Hepatocyte (in vitro differentiated cells): ENCODE results near the gene CNTNAP2.
"Not testable (repeated sequence)": the region's sequence is repeated elsewhere in the genome, so short reads cannot be mapped to it uniquely, and the experiment has no call there.

Experiments used
- EZH2 ChIP-seq: fragments of 200-600 bp; sonication (generic); IDR thresholded peaks from 2 replicates; pipeline ENCODE4 v1.6.1; 2016; ENCODE audit warnings: antibody characterized with exemption, mild to moderate bottlenecking, borderline replicate concordance
- EZH2phosphoT487 ChIP-seq: fragments of 200-600 bp; sonication (generic); IDR thresholded peaks from one replicate; pipeline ENCODE4 v1.6.1; 2018; ENCODE audit warnings: antibody characterized with exemption, mild to moderate bottlenecking, low read depth, moderate library complexity; ENCODE audit not compliant: unreplicated experiment, severe bottlenecking
- TF ChIP-seq, protein P1 (sequence below): fragments of 200-600 bp; sonication (generic); IDR thresholded peaks from 2 replicates; pipeline ENCODE4 v1.5.1; 2016; ENCODE audit warnings: antibody characterized with exemption, mild to moderate bottlenecking; ENCODE audit not compliant: poor library complexity

DNA sequence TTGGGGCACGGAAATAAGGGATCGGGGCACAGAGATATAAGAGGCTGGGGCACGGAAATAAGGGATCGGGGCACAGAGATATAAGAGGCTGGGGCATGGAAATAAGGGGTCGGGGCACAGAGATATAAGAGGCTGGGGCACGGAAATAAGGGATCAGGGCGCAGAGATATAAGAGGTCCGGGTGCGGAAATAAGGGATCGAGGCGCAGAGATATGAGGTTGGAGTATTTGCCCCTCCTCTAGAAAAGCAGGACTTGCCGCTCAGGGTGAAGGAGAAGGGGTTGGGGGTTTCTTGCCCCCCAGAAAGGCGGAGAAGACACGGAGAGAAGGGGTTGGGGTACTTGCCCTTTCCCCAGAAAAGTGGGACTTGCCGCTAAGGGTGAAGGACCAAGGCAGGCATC, 131.4 kb downstream of the CNTNAP2 start:
- TF ChIP-seq, protein P1, sequence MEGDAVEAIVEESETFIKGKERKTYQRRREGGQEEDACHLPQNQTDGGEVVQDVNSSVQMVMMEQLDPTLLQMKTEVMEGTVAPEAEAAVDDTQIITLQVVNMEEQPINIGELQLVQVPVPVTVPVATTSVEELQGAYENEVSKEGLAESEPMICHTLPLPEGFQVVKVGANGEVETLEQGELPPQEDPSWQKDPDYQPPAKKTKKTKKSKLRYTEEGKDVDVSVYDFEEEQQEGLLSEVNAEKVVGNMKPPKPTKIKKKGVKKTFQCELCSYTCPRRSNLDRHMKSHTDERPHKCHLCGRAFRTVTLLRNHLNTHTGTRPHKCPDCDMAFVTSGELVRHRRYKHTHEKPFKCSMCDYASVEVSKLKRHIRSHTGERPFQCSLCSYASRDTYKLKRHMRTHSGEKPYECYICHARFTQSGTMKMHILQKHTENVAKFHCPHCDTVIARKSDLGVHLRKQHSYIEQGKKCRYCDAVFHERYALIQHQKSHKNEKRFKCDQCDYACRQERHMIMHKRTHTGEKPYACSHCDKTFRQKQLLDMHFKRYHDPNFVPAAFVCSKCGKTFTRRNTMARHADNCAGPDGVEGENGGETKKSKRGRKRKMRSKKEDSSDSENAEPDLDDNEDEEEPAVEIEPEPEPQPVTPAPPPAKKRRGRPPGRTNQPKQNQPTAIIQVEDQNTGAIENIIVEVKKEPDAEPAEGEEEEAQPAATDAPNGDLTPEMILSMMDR, result not testable (repeated sequence)
- TF ChIP-seq EZH2phosphoT487, EZH2: not testable (repeated sequence)
